DND-41 (cell line): ENCODE measurements around the gene TGM1.
"Not testable (repeated sequence)": the region's sequence is repeated elsewhere in the genome, so short reads cannot be mapped to it uniquely, and the experiment has no call there.

Experiments
- CTCF ChIP-seq: IDR thresholded peaks from 2 replicates; pipeline ENCODE4 v1.5.1; 2012; ENCODE audit warnings: borderline replicate concordance, low read length, moderate library complexity, mild to moderate bottlenecking; ENCODE audit not compliant: poor library complexity, severe bottlenecking; ENCODE audit errors: extremely low read depth
- EZH2 ChIP-seq: IDR thresholded peaks from 3 replicates; pipeline ENCODE4 v1.6.1; 2012; ENCODE audit warnings: borderline replicate concordance, low read depth, mild to moderate bottlenecking, moderate library complexity, low read length, inconsistent platforms; ENCODE audit not compliant: severe bottlenecking

DNA sequence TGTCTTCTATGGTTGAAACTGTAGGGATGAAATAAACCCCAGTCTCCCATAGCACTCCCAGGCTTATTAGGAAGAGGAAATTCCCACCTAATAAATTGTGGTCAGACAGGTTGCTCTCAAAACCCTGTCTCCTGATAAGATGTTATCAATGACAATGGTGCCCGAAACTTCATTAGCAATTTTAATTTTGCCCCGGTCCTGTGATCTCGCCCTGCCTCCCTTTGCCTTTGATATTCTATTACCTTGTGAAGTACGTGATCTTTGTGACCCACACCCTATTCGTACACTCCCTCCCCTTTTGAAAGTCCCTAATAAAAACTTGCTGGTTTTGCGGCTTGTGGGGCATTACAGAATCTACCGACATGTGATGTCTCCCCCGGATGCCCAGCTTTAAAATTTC is 60.4 kb downstream of the TGM1 start:
- not testable (repeated sequence) for TF ChIP-seq CTCF, EZH2
